Measurements from ENCODE around the gene LRRC8B. TPM values are rescaled to one million over a fixed set of nuclear protein-coding genes. Genes with fewer than 3 reads are reported as not detected.

The LRRC8B gene
- total and polyA plus RNA-seq, 2 of the 8 experiments (the other 6 are each of a cell fraction or from before 2014, with no cell fraction given) = 18.4 to 29.2 TPM

DNA sequence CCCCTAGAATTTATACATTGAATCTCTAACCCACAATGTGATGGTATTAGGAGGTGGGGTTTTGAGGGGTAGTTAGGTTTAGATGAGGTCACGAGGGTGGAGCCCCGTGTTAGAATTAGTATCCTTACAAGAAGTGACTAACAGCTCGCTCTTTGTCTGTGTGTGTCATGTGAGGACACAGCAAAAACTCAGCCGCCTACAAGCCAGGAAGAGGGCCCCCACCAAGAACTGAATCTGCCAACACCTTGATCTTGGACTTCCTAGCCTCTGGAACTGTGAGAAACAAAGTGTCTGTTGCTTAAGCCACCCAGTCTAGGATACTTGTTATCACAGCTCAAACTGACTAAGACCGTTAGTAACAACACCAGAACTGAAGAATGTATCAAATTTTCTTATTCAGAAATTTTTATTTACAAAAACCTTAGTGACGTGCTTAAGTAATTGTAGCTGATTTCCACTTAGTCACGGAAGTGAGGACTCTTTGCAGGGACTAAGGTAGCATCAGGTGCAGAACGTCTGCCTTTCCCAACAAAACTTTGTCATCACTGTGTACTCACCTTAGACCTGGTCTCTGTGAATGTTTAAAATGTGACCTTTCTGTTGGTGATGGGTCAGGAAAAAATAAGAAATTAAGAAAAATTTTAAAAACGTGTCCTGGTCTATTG is 83.8 kb downstream of the LRRC8B start (continued):
- TF ChIP-seq SAP30 (IDR thresholded peaks at IDR 0.05; ENCODE audit: insufficient read depth, insufficient replicate concordance, low read length) (no peak), POLR2AphosphoS5 (IDR thresholded peaks at IDR 0.05; ENCODE audit: low read depth, low read length) (no peak), ASH2L (IDR thresholded peaks at IDR 0.05; ENCODE audit: low read length) (no peak), BRCA1 (IDR thresholded peaks at IDR 0.05; ENCODE audit: low read depth, low read length) (no peak), POU5F1 (IDR thresholded peaks at IDR 0.05; ENCODE audit: low read depth, low read length) (no peak)

Data from H1 (cell line).